Thoracic aorta (tissue), 2 donors: ENCODE measurements around the gene MCUR1. TPM values are rescaled to one million over a fixed set of nuclear protein-coding genes. Genes with fewer than 3 reads are reported as not detected.
A peak's percentile ranks its signal among the peaks of the same experiment; 100 is the strongest.

ENCODE experiments used
- ATAC-seq: fragments of 150-250 bp; one replicate; pipeline ENCODE4 v1.8.0; 2017; ENCODE audit warnings: low read depth; ENCODE audit not compliant: insufficient number of reproducible peaks, low FRiP score
- DNase-seq: peaks from one replicate; pipeline ENCODE4 v3.0.0-alpha.2; 2020; ENCODE audit warnings: low spot score
- H3K27ac ChIP-seq, 2 donors: fragments of 200-600 bp; sonication (generic); 1 replicate in 1 of 2; 2 replicates in 1 of 2; pipeline ENCODE4 v1.5.1; 2016; ENCODE audit warnings: mild to moderate bottlenecking in 2 of 2, moderate library complexity in 2 of 2
- H3K27me3 ChIP-seq: fragments of 200-600 bp; sonication (generic); replicated peaks from 2 replicates; pipeline ENCODE4 v1.6.0; 2016; ENCODE audit warnings: mild to moderate bottlenecking; ENCODE audit not compliant: insufficient read depth
- H3K36me3 ChIP-seq: fragments of 200-600 bp; sonication (generic); one replicate; pipeline ENCODE4 v1.5.1; 2016
- H3K4me1 ChIP-seq, 2 donors: fragments of 200-600 bp; sonication (generic); 1 replicate in 1 of 2; 2 replicates in 1 of 2; pipeline versions ENCODE4 v1.5.1 to v1.6.0; 2016; ENCODE audit warnings: low read depth in 2 of 2, mild to moderate bottlenecking in 1 of 2; ENCODE audit not compliant: control insufficient read depth in 1 of 2
- H3K4me3 ChIP-seq: fragments of 200-600 bp; sonication (generic); 2 replicates; pipeline ENCODE4 v1.5.1; 2016; ENCODE audit warnings: mild to moderate bottlenecking
- H3K9me3 ChIP-seq: fragments of 200-600 bp; sonication (generic); 2 replicates; pipeline ENCODE4 v1.5.1; 2016
- total RNA-seq, 2 donors: library from RNA; depleted of rRNA; stranded (reverse); fragments of >200 nt; gene quantifications; one replicate each; pipeline versions ENCODE4 v1.1.0 to v1.2.3, GENCODE V29; 2016
- TF ChIP-seq, protein P1 (sequence below): fragments of 200-600 bp; sonication (generic); IDR thresholded peaks from one replicate; pipeline ENCODE4 v1.5.1; 2019; ENCODE audit warnings: antibody characterized with exemption

The MCUR1 gene
- total RNA-seq, 2 donors from 2014 or later = 9.5 to 12.2 TPM

DNA sequence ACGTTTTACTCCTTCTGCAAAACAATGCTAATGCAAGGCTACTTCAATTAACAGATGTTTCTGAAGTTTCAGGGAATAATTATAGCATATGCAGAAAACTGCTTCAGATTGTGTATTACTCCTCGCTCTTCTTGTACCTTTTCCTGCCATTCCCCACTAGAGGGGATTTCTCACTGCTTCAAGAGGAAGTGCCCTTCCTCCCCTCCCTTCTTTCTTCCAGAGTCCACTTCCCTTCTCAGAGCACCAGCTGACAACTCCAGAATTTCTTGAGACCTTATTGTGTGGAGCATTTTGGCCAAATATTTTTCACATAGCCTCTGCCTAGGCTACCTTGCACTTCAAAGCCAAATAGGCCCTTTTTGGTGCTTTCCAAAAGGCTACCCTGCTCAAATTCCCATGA lies 12.7 kb upstream of the MCUR1 start:
- TF ChIP-seq, protein P1, sequence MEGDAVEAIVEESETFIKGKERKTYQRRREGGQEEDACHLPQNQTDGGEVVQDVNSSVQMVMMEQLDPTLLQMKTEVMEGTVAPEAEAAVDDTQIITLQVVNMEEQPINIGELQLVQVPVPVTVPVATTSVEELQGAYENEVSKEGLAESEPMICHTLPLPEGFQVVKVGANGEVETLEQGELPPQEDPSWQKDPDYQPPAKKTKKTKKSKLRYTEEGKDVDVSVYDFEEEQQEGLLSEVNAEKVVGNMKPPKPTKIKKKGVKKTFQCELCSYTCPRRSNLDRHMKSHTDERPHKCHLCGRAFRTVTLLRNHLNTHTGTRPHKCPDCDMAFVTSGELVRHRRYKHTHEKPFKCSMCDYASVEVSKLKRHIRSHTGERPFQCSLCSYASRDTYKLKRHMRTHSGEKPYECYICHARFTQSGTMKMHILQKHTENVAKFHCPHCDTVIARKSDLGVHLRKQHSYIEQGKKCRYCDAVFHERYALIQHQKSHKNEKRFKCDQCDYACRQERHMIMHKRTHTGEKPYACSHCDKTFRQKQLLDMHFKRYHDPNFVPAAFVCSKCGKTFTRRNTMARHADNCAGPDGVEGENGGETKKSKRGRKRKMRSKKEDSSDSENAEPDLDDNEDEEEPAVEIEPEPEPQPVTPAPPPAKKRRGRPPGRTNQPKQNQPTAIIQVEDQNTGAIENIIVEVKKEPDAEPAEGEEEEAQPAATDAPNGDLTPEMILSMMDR = no peak
- H3K4me1 ChIP-seq = no peaks in the 10 kb centered on the region
- H3K27ac ChIP-seq = no peak overlapping the region
- H3K4me3 ChIP-seq = no peak overlapping the region
- DNase-seq (no peak), ATAC-seq (no peak)
- H3K27me3 ChIP-seq = no peaks in the 10 kb centered on the region
- no peaks in the 10 kb centered on the region for H3K36me3 ChIP-seq
- H3K9me3 ChIP-seq = no peaks in the 10 kb centered on the region

GRCh38 chr6:13825871-13826270 lies 11.5 kb upstream of the MCUR1 start:
- H3K27me3 ChIP-seq = no peaks in the 10 kb centered on the region
- TF ChIP-seq, protein P1 = no peak
- H3K4me1 ChIP-seq = no peaks in the 10 kb centered on the region
- no peak overlapping the region for H3K27ac ChIP-seq
- no peak for ATAC-seq
- no peaks in the 10 kb centered on the region for H3K36me3 ChIP-seq
- no peak for DNase-seq
- no peaks in the 10 kb centered on the region for H3K9me3 ChIP-seq
- H3K4me3 ChIP-seq = no peak overlapping the region

DNA sequence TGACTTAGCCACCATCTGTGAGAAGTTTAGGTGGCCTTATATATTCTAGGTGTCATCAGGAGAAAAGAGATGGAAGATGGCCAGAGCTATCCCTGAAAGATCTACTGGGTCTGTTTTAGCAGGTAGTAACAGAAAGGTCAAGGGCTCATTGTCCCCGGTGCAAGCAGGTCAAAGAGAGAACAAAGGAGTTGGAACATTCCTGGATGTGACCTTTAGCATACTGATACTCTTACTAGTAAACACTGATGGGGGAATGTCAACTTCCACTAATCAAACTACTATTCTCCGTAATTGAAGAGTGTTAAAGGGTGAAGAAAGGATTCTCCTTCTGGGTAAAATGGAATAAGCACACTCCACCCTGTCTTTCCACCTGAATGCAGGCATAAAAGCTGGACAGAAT lies 4.0 kb upstream of the MCUR1 start:
- TF ChIP-seq, protein P1 = no peak
- Histone ChIP-seq H3K4me3 (no peak overlapping the region), H3K36me3 (no peaks in the 10 kb centered on the region), H3K9me3 (no peaks in the 10 kb centered on the region), H3K27ac (no peak overlapping the region), H3K27me3 (no peaks in the 10 kb centered on the region), H3K4me1 (peaks cover 3 to 5% of the 10 kb centered on the region in 2 donors)
- no peak for DNase-seq
- no peak for ATAC-seq

GRCh38 chr6:13814938-13815575 lies 700 bp upstream of the MCUR1 start:
- peak overlapping the region; percentile 78 for H3K4me3 ChIP-seq
- DNase-seq (no peak), ATAC-seq (no peak)
- H3K9me3 ChIP-seq = no peaks in the 10 kb centered on the region
- peak overlapping the region; percentile 75 to 87 for H3K27ac ChIP-seq
- H3K4me1 ChIP-seq = peaks cover 7 to 33% of the 10 kb centered on the region in 2 donors
- TF ChIP-seq, protein P1 = no peak
- H3K36me3 ChIP-seq = no peaks in the 10 kb centered on the region
- H3K27me3 ChIP-seq = no peaks in the 10 kb centered on the region

DNA sequence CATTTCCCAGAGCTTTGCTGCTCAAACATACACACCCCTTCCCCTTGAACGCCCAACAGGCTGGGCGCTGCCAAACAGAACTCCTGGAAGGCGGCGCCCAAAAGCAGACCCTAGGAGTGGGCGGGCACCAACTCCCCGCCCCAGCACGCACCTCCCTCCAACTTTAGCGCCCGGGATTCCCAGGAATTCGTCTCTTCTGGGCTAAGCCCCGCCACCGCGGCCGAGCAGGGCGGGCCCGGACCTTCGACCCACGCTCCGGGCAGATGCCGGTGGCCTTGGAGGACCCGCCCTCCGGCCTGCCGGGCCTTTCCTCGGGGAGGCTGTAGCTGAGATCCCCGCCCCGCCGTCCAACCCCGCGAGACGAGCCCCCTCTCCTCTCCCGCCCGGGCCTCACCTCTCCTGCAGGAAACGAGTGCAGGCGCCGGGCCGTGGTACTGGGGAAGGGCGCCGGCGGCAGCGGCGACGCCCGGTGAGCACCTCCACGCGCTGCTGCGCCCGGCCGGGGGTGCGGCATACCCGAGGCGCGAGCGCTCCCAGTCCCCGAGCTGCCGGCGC lies 659 bp downstream of the MCUR1 start:
- Histone ChIP-seq H3K9me3 (no peaks in the 10 kb centered on the region), H3K4me3 (peak overlapping the region; percentile 78), H3K36me3 (no peaks in the 10 kb centered on the region), H3K27me3 (no peaks in the 10 kb centered on the region), H3K4me1 (peaks cover 7 to 33% of the 10 kb centered on the region in 2 donors), H3K27ac (peak overlapping the region; percentile 75 to 87)
- TF ChIP-seq, protein P1 = no peak
- DNase-seq (peak; percentile 13), ATAC-seq (no peak)
